H9 (cell line): ENCODE results near the gene CCBE1. TPM values are rescaled to one million over a fixed set of nuclear protein-coding genes. Genes with fewer than 3 reads are reported as not detected.

ENCODE experiments used
- DNase-seq: peaks from one replicate; pipeline ENCODE4 v3.0.0-alpha.2; 2017
- H2AFZ ChIP-seq: one replicate; pipeline ENCODE4 v1.6.1; 2013; ENCODE audit warnings: mild to moderate bottlenecking, low read length, control low read depth, moderate library complexity
- H2AK5ac ChIP-seq: 2 replicates; pipeline ENCODE4 v1.6.1; 2013; ENCODE audit warnings: low read length, control low read depth, mixed read lengths; ENCODE audit not compliant: insufficient read length
- H2BK120ac ChIP-seq: one replicate; pipeline ENCODE4 v1.6.1; 2013; ENCODE audit warnings: low read depth, mild to moderate bottlenecking, low read length, control low read depth, inconsistent platforms; ENCODE audit not compliant: poor library complexity, severe bottlenecking
- H2BK12ac ChIP-seq: 2 replicates; pipeline ENCODE4 v1.6.1; 2013; ENCODE audit warnings: low read length, control low read depth, mixed read lengths, low read depth; ENCODE audit not compliant: insufficient read length
- H2BK15ac ChIP-seq: 2 replicates; pipeline ENCODE4 v1.6.1; 2013; ENCODE audit warnings: low read depth, low read length, control low read depth
- H2BK20ac ChIP-seq: one replicate; pipeline ENCODE4 v1.6.1; 2013; ENCODE audit warnings: low read depth, mild to moderate bottlenecking, low read length, control low read depth, inconsistent platforms; ENCODE audit not compliant: poor library complexity, severe bottlenecking
- H2BK5ac ChIP-seq: 2 replicates; pipeline ENCODE4 v1.6.1; 2013; ENCODE audit warnings: low read length, control low read depth, mixed read lengths; ENCODE audit not compliant: insufficient read length
- H3K14ac ChIP-seq: 2 replicates; pipeline ENCODE4 v1.6.1; 2013; ENCODE audit warnings: low read length, control low read depth; ENCODE audit not compliant: insufficient read depth
- H3K18ac ChIP-seq: 2 replicates; pipeline ENCODE4 v1.6.1; 2013; ENCODE audit warnings: low read depth, mild to moderate bottlenecking, mixed read lengths, low read length, control low read depth; ENCODE audit not compliant: insufficient read length
- H3K23ac ChIP-seq: 2 replicates; pipeline ENCODE4 v1.6.1; 2013; ENCODE audit warnings: low read length, control low read depth, mixed read lengths, low read depth; ENCODE audit not compliant: insufficient read length
- H3K23me2 ChIP-seq: 2 replicates; pipeline ENCODE4 v1.6.1; 2013; ENCODE audit warnings: low read depth, mild to moderate bottlenecking, mixed read lengths, low read length, control low read depth; ENCODE audit not compliant: insufficient read length, poor library complexity, severe bottlenecking
- H3K27ac ChIP-seq: 2 replicates; pipeline ENCODE4 v1.5.1; 2013; ENCODE audit warnings: low read length, control low read depth, mixed read lengths, low read depth; ENCODE audit not compliant: insufficient read length
- H3K27me3 ChIP-seq: 2 replicates; pipeline ENCODE4 v1.6.1; 2013; ENCODE audit warnings: low read length, control low read depth, inconsistent platforms; ENCODE audit not compliant: insufficient read depth
- H3K4ac ChIP-seq: 2 replicates; pipeline ENCODE4 v1.6.1; 2013; ENCODE audit warnings: low read depth, mild to moderate bottlenecking, control low read depth, inconsistent platforms, low read length, moderate library complexity
- H3K4me1 ChIP-seq: 2 replicates; pipeline ENCODE4 v1.6.1; 2013; ENCODE audit warnings: low read length, control low read depth, inconsistent platforms; ENCODE audit not compliant: insufficient read depth
- H3K4me2 ChIP-seq: 2 replicates; pipeline ENCODE4 v1.6.1; 2013; ENCODE audit warnings: low read length, control low read depth, mixed read lengths; ENCODE audit not compliant: insufficient read length, insufficient read depth
- H3K56ac ChIP-seq: 2 replicates; pipeline ENCODE4 v1.6.1; 2013; ENCODE audit warnings: low read depth, mild to moderate bottlenecking, mixed read lengths, low read length, control low read depth; ENCODE audit not compliant: insufficient read length
- H3K79me1 ChIP-seq: 2 replicates; pipeline ENCODE4 v1.6.1; 2013; ENCODE audit warnings: low read depth, mild to moderate bottlenecking, moderate library complexity, low read length, control low read depth, inconsistent platforms; ENCODE audit not compliant: insufficient read depth, poor library complexity, severe bottlenecking
- H3K79me2 ChIP-seq: 2 replicates; pipeline ENCODE4 v1.6.1; 2013; ENCODE audit warnings: low read length, control low read depth, inconsistent platforms; ENCODE audit not compliant: insufficient read depth
- H3K9ac ChIP-seq: 2 replicates; pipeline ENCODE4 v1.6.1; 2013; ENCODE audit warnings: low read length, control low read depth, mixed read lengths; ENCODE audit not compliant: insufficient read length; ENCODE audit errors: extremely low read depth
- H3K9me3 ChIP-seq: one replicate; pipeline ENCODE4 v1.6.1; 2013; ENCODE audit warnings: low read depth, low read length, inconsistent platforms; ENCODE audit not compliant: control insufficient read depth
- H3T11ph ChIP-seq: one replicate; pipeline ENCODE4 v1.6.1; 2013; ENCODE audit warnings: mild to moderate bottlenecking, low read length, control low read depth, inconsistent platforms
- H4K20me1 ChIP-seq: one replicate; pipeline ENCODE4 v1.6.1; 2013; ENCODE audit not compliant: control insufficient read depth, insufficient read length, insufficient read depth
- H4K5ac ChIP-seq: 2 replicates; pipeline ENCODE4 v1.6.1; 2013; ENCODE audit warnings: low read depth, mild to moderate bottlenecking, mixed read lengths, low read length, control low read depth; ENCODE audit not compliant: insufficient read length
- H4K8ac ChIP-seq: replicated peaks from 2 replicates; pipeline ENCODE4 v1.6.1; 2013; ENCODE audit warnings: low read length, control low read depth, mixed read lengths, low read depth; ENCODE audit not compliant: insufficient read length
- H4K91ac ChIP-seq: 2 replicates; pipeline ENCODE4 v1.6.1; 2013; ENCODE audit warnings: low read depth, mild to moderate bottlenecking, moderate library complexity, mixed read lengths, low read length, control low read depth; ENCODE audit not compliant: insufficient read length
- H3K27ac Mint-ChIP-seq, 3 experiments: 2 replicates in 2 of 3; 3 replicates in 1 of 3; pipeline ENCODE4 v1.8.0; 2020 to 2021; ENCODE audit warnings: mixed read lengths in 3 of 3, mild to moderate bottlenecking in 1 of 3, moderate library complexity in 1 of 3
- H3K27me3 Mint-ChIP-seq: 2 replicates; pipeline ENCODE4 v1.8.0; 2021; ENCODE audit warnings: low read depth, mild to moderate bottlenecking, moderate library complexity, mixed read lengths
- H3K36me3 Mint-ChIP-seq, 3 experiments: 2 replicates in 2 of 3; 3 replicates in 1 of 3; pipeline ENCODE4 v1.8.0; 2020 to 2021; ENCODE audit warnings: low read depth in 3 of 3, mixed read lengths in 3 of 3; ENCODE audit not compliant: insufficient read depth in 1 of 3
- H3K4me1 Mint-ChIP-seq, 2 experiments: 2 replicates each; pipeline ENCODE4 v1.8.0; 2020; ENCODE audit warnings: mixed read lengths in 2 of 2
- H3K4me3 Mint-ChIP-seq, 2 experiments: 2 replicates in 1 of 2; 3 replicates in 1 of 2; pipeline ENCODE4 v1.8.0; 2020 to 2021; ENCODE audit warnings: mild to moderate bottlenecking in 2 of 2, mixed read lengths in 2 of 2, moderate library complexity in 1 of 2
- H3K9me3 Mint-ChIP-seq, 2 experiments: 2 replicates in 1 of 2; 3 replicates in 1 of 2; pipeline ENCODE4 v1.8.0; 2020; ENCODE audit warnings: mild to moderate bottlenecking in 2 of 2, mixed read lengths in 2 of 2, moderate library complexity in 1 of 2
- WGBS: extraction: QIAGEN DNeasy Blood & Tissue Kit; methylation state at CpG from one replicate; pipeline ENCODE4 v1.1.7; 2013; ENCODE audit warnings: missing lambda C conversion rate, low lambda C conversion rate, mixed read lengths; ENCODE audit not compliant: insufficient read length; ENCODE audit errors: extremely low coverage; 5-methylcytosine and 5-hydroxymethylcytosine counted together
- total RNA-seq: library from RNA; stranded (reverse); gene quantifications from 2 replicates; pipeline ENCODE4 v1.2.1, GENCODE V29; 2021
- TF ChIP-seq, protein P1 (sequence below): fragments of 200-600 bp; sonication (generic); conservative IDR thresholded peaks from 3 replicates; pipeline ENCODE4 v1.8.0; 2021; ENCODE audit warnings: antibody characterized with exemption, mild to moderate bottlenecking

The CCBE1 gene
- total RNA-seq, 1 experiment from 2014 or later = 0.39 TPM

GRCh38 chr18:59643740-59644139, 53.5 kb downstream of the CCBE1 start:
- DNase-seq = no peak
- Histone ChIP-seq H2BK15ac (no peak overlapping the region), H3K14ac (no peak overlapping the region), H2BK12ac (no peak overlapping the region), H3K23ac (no peak overlapping the region), H3K4me2 (no peak overlapping the region), H3K4me1 (peaks cover 2% of the 10 kb centered on the region; the same call in 1 of the 2 replicates), H3K9me3 (no peaks in the 10 kb centered on the region), H3K27ac (no peak overlapping the region), H3T11ph (no peak overlapping the region), H3K56ac (no peak overlapping the region), H4K20me1 (no peaks in the 10 kb centered on the region), H3K4ac (no peak overlapping the region), H3K9ac (no peak overlapping the region), H2AK5ac (no peak overlapping the region), H2BK5ac (no peak overlapping the region), H4K5ac (no peak overlapping the region), H2BK20ac (no peak overlapping the region), H3K23me2 (no peaks in the 10 kb centered on the region), H3K27me3 (no peaks in the 10 kb centered on the region), H4K8ac (no peak overlapping the region), H3K79me1 (no peaks in the 10 kb centered on the region), H4K91ac (no peak overlapping the region), H3K18ac (no peak overlapping the region), H2AFZ (no peak overlapping the region), H3K79me2 (no peaks in the 10 kb centered on the region), H2BK120ac (no peak overlapping the region)
- Mint-ChIP-seq H3K9me3 (no peaks in the 10 kb centered on the region; a peak in 1 of 5 replicates), H3K27me3 (no peaks in the 10 kb centered on the region), H3K4me3 (no peak overlapping the region), H3K4me1 (peaks cover 10 to 23% of the 10 kb centered on the region in 2 experiments), H3K36me3 (no peaks in the 10 kb centered on the region), H3K27ac (no peak overlapping the region)
- TF ChIP-seq, protein P1, sequence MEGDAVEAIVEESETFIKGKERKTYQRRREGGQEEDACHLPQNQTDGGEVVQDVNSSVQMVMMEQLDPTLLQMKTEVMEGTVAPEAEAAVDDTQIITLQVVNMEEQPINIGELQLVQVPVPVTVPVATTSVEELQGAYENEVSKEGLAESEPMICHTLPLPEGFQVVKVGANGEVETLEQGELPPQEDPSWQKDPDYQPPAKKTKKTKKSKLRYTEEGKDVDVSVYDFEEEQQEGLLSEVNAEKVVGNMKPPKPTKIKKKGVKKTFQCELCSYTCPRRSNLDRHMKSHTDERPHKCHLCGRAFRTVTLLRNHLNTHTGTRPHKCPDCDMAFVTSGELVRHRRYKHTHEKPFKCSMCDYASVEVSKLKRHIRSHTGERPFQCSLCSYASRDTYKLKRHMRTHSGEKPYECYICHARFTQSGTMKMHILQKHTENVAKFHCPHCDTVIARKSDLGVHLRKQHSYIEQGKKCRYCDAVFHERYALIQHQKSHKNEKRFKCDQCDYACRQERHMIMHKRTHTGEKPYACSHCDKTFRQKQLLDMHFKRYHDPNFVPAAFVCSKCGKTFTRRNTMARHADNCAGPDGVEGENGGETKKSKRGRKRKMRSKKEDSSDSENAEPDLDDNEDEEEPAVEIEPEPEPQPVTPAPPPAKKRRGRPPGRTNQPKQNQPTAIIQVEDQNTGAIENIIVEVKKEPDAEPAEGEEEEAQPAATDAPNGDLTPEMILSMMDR = no peak
- no CpG with 5 or more reads among the region's 6 CpGs for WGBS
